Daoy (cell line): Measurements from ENCODE around the gene CCDC71L. TPM values are rescaled to one million over a fixed set of nuclear protein-coding genes. Genes with fewer than 3 reads are reported as not detected.

Experiments
- total RNA-seq: library from RNA; depleted of rRNA; stranded (reverse); fragments of >200 nt; shearing (Covaris generic); gene quantifications from 2 replicates; pipeline ENCODE4 v1.2.3, GENCODE V29; 2014; rRNA removed

Gene CCDC71L
- total RNA-seq, 1 experiment from 2014 or later = 29.7 TPM

Other genes starting within 250 kb of the CCDC71L start
- gene PIK3CG, start 204.1 kb upstream of the CCDC71L start, total RNA-seq = 0.86 and 1.5 TPM in 2 replicates